Osteocyte (in vitro differentiated cells): Measurements from ENCODE around the gene CACNA2D3. TPM values are rescaled to one million over a fixed set of nuclear protein-coding genes. Genes with fewer than 3 reads are reported as not detected.

Experiments used
- DNase-seq: peaks from one replicate; pipeline ENCODE4 v3.0.0; 2021; ENCODE audit warnings: mixed read lengths; ENCODE audit not compliant: unreplicated experiment; ENCODE audit errors: extremely low spot score
- H3K27ac Mint-ChIP-seq: one replicate; pipeline ENCODE4 v1.8.0; 2021; ENCODE audit warnings: mild to moderate bottlenecking, mixed read lengths; ENCODE audit not compliant: unreplicated experiment
- H3K27me3 Mint-ChIP-seq: one replicate; pipeline ENCODE4 v1.8.0; 2021; ENCODE audit warnings: mixed read lengths; ENCODE audit not compliant: unreplicated experiment
- H3K36me3 Mint-ChIP-seq: one replicate; pipeline ENCODE4 v1.8.0; 2021; ENCODE audit warnings: mixed read lengths; ENCODE audit not compliant: unreplicated experiment
- H3K4me1 Mint-ChIP-seq: one replicate; pipeline ENCODE4 v1.8.0; 2021; ENCODE audit warnings: mixed read lengths; ENCODE audit not compliant: unreplicated experiment
- H3K4me3 Mint-ChIP-seq: one replicate; pipeline ENCODE4 v1.8.0; 2021; ENCODE audit warnings: mild to moderate bottlenecking, moderate library complexity, mixed read lengths; ENCODE audit not compliant: unreplicated experiment
- H3K9me3 Mint-ChIP-seq: one replicate; pipeline ENCODE4 v1.8.0; 2021; ENCODE audit warnings: mixed read lengths; ENCODE audit not compliant: unreplicated experiment
- total RNA-seq: library from RNA; stranded (reverse); gene quantifications from 2 replicates; pipeline ENCODE4 v1.2.1, GENCODE V29; 2021
- TF ChIP-seq, protein P1 (sequence below): fragments of 200-600 bp; sonication (generic); IDR thresholded peaks from 2 replicates; pipeline ENCODE4 v1.5.0; 2021; ENCODE audit warnings: antibody characterized with exemption, mild to moderate bottlenecking, moderate library complexity

The CACNA2D3 gene
- total RNA-seq, 1 donor from 2014 or later, result 0.46 TPM

DNA sequence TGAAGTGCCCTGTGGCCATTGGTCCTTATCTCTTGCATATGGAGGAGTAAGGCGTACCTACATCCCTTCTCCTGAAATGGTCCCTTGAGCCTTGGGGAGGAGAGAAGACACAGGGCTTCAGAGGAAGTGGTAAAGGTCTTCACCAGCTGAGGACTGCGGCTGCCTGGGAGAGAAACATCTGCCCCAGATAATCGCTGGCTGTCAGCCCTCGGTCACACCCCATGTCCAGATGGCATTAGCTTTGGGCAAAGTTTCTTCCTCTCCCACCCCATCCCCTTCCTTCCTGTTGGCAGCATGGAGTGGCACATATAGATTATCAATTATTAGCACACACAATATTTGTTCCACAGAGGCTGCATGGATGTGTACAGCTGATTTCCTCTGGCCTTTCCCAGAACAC, 743.9 kb downstream of the CACNA2D3 start:
- TF ChIP-seq, protein P1, sequence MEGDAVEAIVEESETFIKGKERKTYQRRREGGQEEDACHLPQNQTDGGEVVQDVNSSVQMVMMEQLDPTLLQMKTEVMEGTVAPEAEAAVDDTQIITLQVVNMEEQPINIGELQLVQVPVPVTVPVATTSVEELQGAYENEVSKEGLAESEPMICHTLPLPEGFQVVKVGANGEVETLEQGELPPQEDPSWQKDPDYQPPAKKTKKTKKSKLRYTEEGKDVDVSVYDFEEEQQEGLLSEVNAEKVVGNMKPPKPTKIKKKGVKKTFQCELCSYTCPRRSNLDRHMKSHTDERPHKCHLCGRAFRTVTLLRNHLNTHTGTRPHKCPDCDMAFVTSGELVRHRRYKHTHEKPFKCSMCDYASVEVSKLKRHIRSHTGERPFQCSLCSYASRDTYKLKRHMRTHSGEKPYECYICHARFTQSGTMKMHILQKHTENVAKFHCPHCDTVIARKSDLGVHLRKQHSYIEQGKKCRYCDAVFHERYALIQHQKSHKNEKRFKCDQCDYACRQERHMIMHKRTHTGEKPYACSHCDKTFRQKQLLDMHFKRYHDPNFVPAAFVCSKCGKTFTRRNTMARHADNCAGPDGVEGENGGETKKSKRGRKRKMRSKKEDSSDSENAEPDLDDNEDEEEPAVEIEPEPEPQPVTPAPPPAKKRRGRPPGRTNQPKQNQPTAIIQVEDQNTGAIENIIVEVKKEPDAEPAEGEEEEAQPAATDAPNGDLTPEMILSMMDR, result no peak
- Mint-ChIP-seq H3K36me3 (no peaks in the 10 kb centered on the region), H3K27me3 (no peaks in the 10 kb centered on the region), H3K9me3 (no peaks in the 10 kb centered on the region), H3K4me1 (peaks cover 15% of the 10 kb centered on the region), H3K4me3 (no peak overlapping the region), H3K27ac (no peak overlapping the region)
- no peak for DNase-seq

DNA sequence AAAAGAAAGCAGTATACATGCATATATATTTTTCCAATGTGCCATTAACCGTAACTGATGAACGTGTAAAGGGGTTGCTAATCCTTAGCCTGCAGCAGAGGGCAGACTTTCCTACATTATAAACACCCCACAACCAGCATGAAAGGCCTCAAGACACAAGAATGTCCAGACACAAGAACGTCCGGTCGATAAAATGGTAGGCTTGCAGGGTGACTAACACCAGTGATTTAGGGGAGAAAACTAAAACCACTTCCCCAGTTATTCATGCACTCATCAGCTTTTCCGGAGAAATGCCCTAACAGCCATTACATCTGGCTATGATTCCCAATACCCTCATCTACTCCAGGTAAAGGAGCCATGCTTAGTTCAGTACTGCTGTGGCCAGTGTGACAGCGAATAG, 748.1 kb downstream of the CACNA2D3 start:
- Mint-ChIP-seq H3K9me3 (no peaks in the 10 kb centered on the region), H3K27ac (no peak overlapping the region), H3K4me1 (peaks cover 30% of the 10 kb centered on the region), H3K36me3 (no peaks in the 10 kb centered on the region), H3K27me3 (no peaks in the 10 kb centered on the region), H3K4me3 (no peak overlapping the region)
- TF ChIP-seq, protein P1, result peak; percentile 84
- DNase-seq, result no peak

DNA sequence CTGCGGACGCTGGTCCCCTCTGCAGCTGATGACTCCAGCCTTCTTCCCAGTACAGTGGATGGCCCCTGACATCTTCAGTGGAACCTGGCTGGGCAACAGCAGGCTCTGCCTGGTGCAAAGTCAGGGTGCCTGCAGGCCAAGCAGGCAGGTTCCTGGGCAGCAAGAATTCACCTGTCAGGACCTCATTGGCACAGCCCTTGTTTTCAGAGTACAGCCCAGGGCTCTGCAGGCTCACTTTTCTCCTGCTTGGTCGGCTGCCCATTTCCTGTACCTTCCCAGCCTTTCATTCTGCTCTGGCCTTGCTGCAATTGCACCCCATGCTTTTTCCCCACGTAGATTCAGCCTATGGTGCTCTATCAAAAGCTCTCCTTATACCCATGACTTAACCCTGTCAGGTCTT, 749.5 kb downstream of the CACNA2D3 start:
- no peak for DNase-seq
- Mint-ChIP-seq H3K4me3 (no peak overlapping the region), H3K27me3 (no peaks in the 10 kb centered on the region), H3K27ac (no peak overlapping the region), H3K9me3 (no peaks in the 10 kb centered on the region), H3K36me3 (no peaks in the 10 kb centered on the region), H3K4me1 (peaks cover 40% of the 10 kb centered on the region)
- TF ChIP-seq, protein P1, result no peak

DNA sequence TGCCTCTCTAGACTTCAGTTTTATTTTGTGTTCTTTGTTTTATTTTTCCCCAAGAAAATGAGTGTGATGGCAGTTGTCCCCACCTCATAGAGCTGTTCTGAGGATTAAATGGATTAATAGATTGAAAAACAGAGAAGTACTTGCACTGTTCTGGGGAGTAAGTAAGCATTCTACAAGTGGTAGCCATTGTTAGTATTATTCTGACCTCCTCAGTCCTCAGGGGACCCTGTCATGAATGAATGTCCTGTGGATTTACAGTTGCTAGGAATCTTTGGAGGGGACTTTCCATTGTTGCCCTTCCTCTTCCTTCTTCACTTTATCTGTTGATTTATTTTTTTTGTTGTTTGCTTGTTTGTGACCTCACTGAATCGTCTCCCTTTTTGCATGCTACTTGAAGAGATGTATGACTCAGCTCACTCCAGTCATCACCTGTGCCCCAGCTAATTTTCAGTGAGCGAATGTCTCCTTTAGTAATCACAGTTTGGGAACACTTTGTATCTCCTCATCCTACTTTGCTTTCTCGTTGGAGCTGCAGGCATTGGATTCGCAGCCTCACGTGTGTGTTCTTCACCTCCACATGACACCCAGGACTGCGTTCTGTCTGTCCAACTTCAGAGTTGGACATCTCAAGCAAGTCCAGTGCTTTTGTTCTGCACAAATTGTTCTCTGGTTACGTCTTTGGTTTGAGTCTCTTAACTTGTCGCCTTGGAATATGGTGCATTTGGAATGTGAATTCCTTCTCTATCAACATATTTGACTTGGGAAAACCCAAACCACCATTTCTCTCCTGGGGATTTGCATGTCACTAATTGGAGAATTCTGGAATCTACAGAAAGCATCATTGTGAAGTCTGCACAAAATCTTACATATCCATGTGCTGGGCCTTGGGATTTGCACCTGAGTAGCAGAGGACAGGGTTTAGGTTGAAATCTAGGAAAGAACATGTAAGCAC, 751.0 kb downstream of the CACNA2D3 start:
- Mint-ChIP-seq H3K27ac (no peak overlapping the region), H3K4me1 (peaks cover 55% of the 10 kb centered on the region), H3K9me3 (no peaks in the 10 kb centered on the region), H3K4me3 (no peak overlapping the region), H3K27me3 (no peaks in the 10 kb centered on the region), H3K36me3 (no peaks in the 10 kb centered on the region)
- TF ChIP-seq, protein P1, result no peak
- DNase-seq, result no peak

DNA sequence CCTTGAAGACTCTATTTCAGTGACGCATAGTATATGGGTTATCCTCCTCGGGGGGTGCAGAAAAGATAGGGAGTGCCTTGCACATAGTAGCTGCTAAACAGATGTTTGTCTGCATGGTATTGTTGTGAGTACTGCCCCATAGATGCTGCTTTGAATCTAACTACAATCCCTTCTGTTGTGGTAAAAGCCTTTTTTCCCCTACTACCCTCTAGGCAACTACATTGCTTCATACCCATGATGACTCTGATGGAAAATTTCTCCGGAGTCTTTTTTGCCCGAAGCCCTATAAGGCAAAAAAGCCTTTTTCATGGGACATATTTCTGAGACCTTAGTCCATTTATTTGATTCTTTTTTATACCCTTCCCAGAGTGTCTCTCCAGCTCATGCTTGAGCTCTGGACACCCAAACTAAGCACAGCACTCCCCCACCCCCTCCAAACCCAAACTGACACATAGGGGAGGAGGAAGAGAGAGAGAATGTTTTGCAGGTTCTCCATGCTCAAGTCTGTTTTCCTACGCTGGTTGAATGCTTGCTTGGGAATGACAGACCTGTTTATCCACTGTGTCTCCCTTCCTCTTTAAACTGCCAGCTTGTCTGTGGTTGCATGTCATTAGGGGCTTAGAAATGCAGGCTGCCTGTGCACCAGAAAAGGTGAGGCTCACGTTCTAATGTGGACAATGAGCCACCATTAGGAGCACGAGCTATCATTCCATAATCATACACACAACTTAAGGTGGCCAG, 752.6 kb downstream of the CACNA2D3 start:
- Mint-ChIP-seq H3K27me3 (no peaks in the 10 kb centered on the region), H3K4me3 (no peak overlapping the region), H3K4me1 (peaks cover 65% of the 10 kb centered on the region), H3K9me3 (no peaks in the 10 kb centered on the region), H3K27ac (peak overlapping the region; percentile 35), H3K36me3 (no peaks in the 10 kb centered on the region)
- DNase-seq, result no peak
- TF ChIP-seq, protein P1, result no peak
